Activated T-helper 17 cell treated with anti-CD3 and anti-CD28 coated beads, Interleukin-2, amount 50 U/mL, for 72 hours (primary cell): ENCODE results near the gene NME7. TPM values are rescaled to one million over a fixed set of nuclear protein-coding genes. Genes with fewer than 3 reads are reported as not detected.
"Not testable (repeated sequence)": the region's sequence is repeated elsewhere in the genome, so short reads cannot be mapped to it uniquely, and the experiment has no call there.

Source experiments
- ATAC-seq: fragments of 150-1000 bp; cut with Tn5 transposase; replicated peaks from 2 replicates; pipeline ENCODE4 v1.10.0; 2021; ENCODE audit warnings: mild to moderate bottlenecking, moderate library complexity
- H3K27ac Mint-ChIP-seq: one replicate; pipeline ENCODE4 v1.8.0; 2022; ENCODE audit warnings: mixed read lengths
- H3K27me3 Mint-ChIP-seq: one replicate; pipeline ENCODE4 v1.8.0; 2022; ENCODE audit warnings: mixed read lengths
- H3K36me3 Mint-ChIP-seq: one replicate; pipeline ENCODE4 v1.8.0; 2022; ENCODE audit warnings: low read depth, mild to moderate bottlenecking, mixed read lengths
- H3K4me1 Mint-ChIP-seq: one replicate; pipeline ENCODE4 v1.8.0; 2022; ENCODE audit warnings: mixed read lengths
- H3K4me3 Mint-ChIP-seq: one replicate; pipeline ENCODE4 v1.8.0; 2022; ENCODE audit warnings: mild to moderate bottlenecking, mixed read lengths
- H3K9me3 Mint-ChIP-seq: one replicate; pipeline ENCODE4 v1.8.0; 2022; ENCODE audit warnings: mixed read lengths
- total RNA-seq, 2 donors: library from RNA; stranded (reverse); gene quantifications; one replicate each; pipeline ENCODE4 v1.2.3, GENCODE V29; 2022

NME7 gene
- total RNA-seq, 2 donors from 2014 or later: 20.3 to 20.6 TPM

GRCh38 chr1:169305948-169306347 lies 61.6 kb downstream of the NME7 start:
- Mint-ChIP-seq H3K27me3 (no peaks in the 10 kb centered on the region), H3K36me3 (peaks cover 40% of the 10 kb centered on the region), H3K4me3 (no peak overlapping the region), H3K27ac (no peak overlapping the region), H3K9me3 (no peaks in the 10 kb centered on the region), H3K4me1 (peaks cover 5% of the 10 kb centered on the region)
- ATAC-seq: no peak

GRCh38 chr1:169305356-169305755 lies 62.2 kb downstream of the NME7 start:
- H3K9me3 Mint-ChIP-seq: no peaks in the 10 kb centered on the region
- peaks cover 5% of the 10 kb centered on the region for H3K4me1 Mint-ChIP-seq
- H3K4me3 Mint-ChIP-seq: no peak overlapping the region
- no peaks in the 10 kb centered on the region for H3K27me3 Mint-ChIP-seq
- no peak overlapping the region for H3K27ac Mint-ChIP-seq
- ATAC-seq: no peak
- H3K36me3 Mint-ChIP-seq: peaks cover 40% of the 10 kb centered on the region

- Mint-ChIP-seq H3K27me3 (no peaks in the 10 kb centered on the region), H3K9me3 (no peaks in the 10 kb centered on the region), H3K36me3 (peaks cover 36% of the 10 kb centered on the region), H3K4me1 (peaks cover 5% of the 10 kb centered on the region), H3K4me3 (no peak overlapping the region), H3K27ac (no peak overlapping the region)
- ATAC-seq: no peak
Observed at GRCh38 chr1:169300854-169301253, 66.7 kb downstream of the NME7 start.

- no peak for ATAC-seq
- H3K4me3 Mint-ChIP-seq: no peak overlapping the region
- H3K36me3 Mint-ChIP-seq: peaks cover 36% of the 10 kb centered on the region
- H3K4me1 Mint-ChIP-seq: peaks cover 5% of the 10 kb centered on the region
- no peak overlapping the region for H3K27ac Mint-ChIP-seq
- no peaks in the 10 kb centered on the region for H3K27me3 Mint-ChIP-seq
- no peaks in the 10 kb centered on the region for H3K9me3 Mint-ChIP-seq
Observed at GRCh38 chr1:169298441-169298840, 69.2 kb downstream of the NME7 start.

GRCh38 chr1:169295846-169296245 lies 71.8 kb downstream of the NME7 start:
- Mint-ChIP-seq H3K4me1 (peaks cover 5% of the 10 kb centered on the region), H3K9me3 (no peaks in the 10 kb centered on the region), H3K27ac (no peak overlapping the region), H3K36me3 (peaks cover 28% of the 10 kb centered on the region), H3K4me3 (no peak overlapping the region), H3K27me3 (no peaks in the 10 kb centered on the region)
- no peak for ATAC-seq

GRCh38 chr1:169295425-169295824 lies 72.2 kb downstream of the NME7 start:
- Mint-ChIP-seq H3K4me3 (no peak overlapping the region), H3K27me3 (no peaks in the 10 kb centered on the region), H3K36me3 (peaks cover 28% of the 10 kb centered on the region), H3K4me1 (peaks cover 5% of the 10 kb centered on the region), H3K9me3 (no peaks in the 10 kb centered on the region), H3K27ac (no peak overlapping the region)
- ATAC-seq: no peak

- Mint-ChIP-seq H3K9me3 (peaks cover 3% of the 10 kb centered on the region), H3K4me3 (no peak overlapping the region), H3K27ac (no peak overlapping the region), H3K27me3 (no peaks in the 10 kb centered on the region), H3K36me3 (peaks cover 29% of the 10 kb centered on the region), H3K4me1 (no peaks in the 10 kb centered on the region)
- ATAC-seq: no peak
Observed at GRCh38 chr1:169289016-169289415, 78.6 kb downstream of the NME7 start.

GRCh38 chr1:169288011-169288414 lies 79.6 kb downstream of the NME7 start:
- ATAC-seq: no peak
- no peak overlapping the region for H3K4me3 Mint-ChIP-seq
- H3K27ac Mint-ChIP-seq: no peak overlapping the region
- no peaks in the 10 kb centered on the region for H3K27me3 Mint-ChIP-seq
- peaks cover 5% of the 10 kb centered on the region for H3K9me3 Mint-ChIP-seq
- peaks cover 29% of the 10 kb centered on the region for H3K36me3 Mint-ChIP-seq
- H3K4me1 Mint-ChIP-seq: no peaks in the 10 kb centered on the region

GRCh38 chr1:169287280-169287679 lies 80.3 kb downstream of the NME7 start:
- H3K27ac Mint-ChIP-seq: no peak overlapping the region
- H3K27me3 Mint-ChIP-seq: no peaks in the 10 kb centered on the region
- H3K4me3 Mint-ChIP-seq: no peak overlapping the region
- H3K4me1 Mint-ChIP-seq: no peaks in the 10 kb centered on the region
- H3K36me3 Mint-ChIP-seq: peaks cover 25% of the 10 kb centered on the region
- ATAC-seq: no peak
- H3K9me3 Mint-ChIP-seq: peaks cover 10% of the 10 kb centered on the region

- H3K27me3 Mint-ChIP-seq, ATAC-seq, H3K27ac Mint-ChIP-seq, H3K4me3 Mint-ChIP-seq, H3K4me1 Mint-ChIP-seq: not testable (repeated sequence)
- Mint-ChIP-seq H3K9me3 (peaks cover 32% of the 10 kb centered on the region), H3K36me3 (peaks cover 12% of the 10 kb centered on the region)
Observed at GRCh38 chr1:169281562-169281961, 86.0 kb downstream of the NME7 start.

- no peaks in the 10 kb centered on the region for H3K4me1 Mint-ChIP-seq
- H3K27me3 Mint-ChIP-seq: no peaks in the 10 kb centered on the region
- no peak for ATAC-seq
- H3K27ac Mint-ChIP-seq: no peak overlapping the region
- no peak overlapping the region for H3K4me3 Mint-ChIP-seq
- H3K36me3 Mint-ChIP-seq: no peaks in the 10 kb centered on the region
- no peaks in the 10 kb centered on the region for H3K9me3 Mint-ChIP-seq
Observed at GRCh38 chr1:169271098-169271497, 96.5 kb downstream of the NME7 start.

- H3K27me3 Mint-ChIP-seq: no peaks in the 10 kb centered on the region
- no peaks in the 10 kb centered on the region for H3K4me1 Mint-ChIP-seq
- peaks cover 14% of the 10 kb centered on the region for H3K9me3 Mint-ChIP-seq
- no peak for ATAC-seq
- no peak overlapping the region for H3K4me3 Mint-ChIP-seq
- no peak overlapping the region for H3K27ac Mint-ChIP-seq
- peaks cover 16% of the 10 kb centered on the region for H3K36me3 Mint-ChIP-seq
Observed at GRCh38 chr1:169266133-169266532, 101.5 kb downstream of the NME7 start.

- peaks cover 16% of the 10 kb centered on the region for H3K36me3 Mint-ChIP-seq
- H3K9me3 Mint-ChIP-seq: peaks cover 14% of the 10 kb centered on the region
- H3K4me1 Mint-ChIP-seq: no peaks in the 10 kb centered on the region
- H3K4me3 Mint-ChIP-seq: no peak overlapping the region
- no peak for ATAC-seq
- H3K27me3 Mint-ChIP-seq: no peaks in the 10 kb centered on the region
- no peak overlapping the region for H3K27ac Mint-ChIP-seq
Observed at GRCh38 chr1:169263059-169263458, 104.5 kb downstream of the NME7 start.

GRCh38 chr1:169261884-169262283 lies 105.7 kb downstream of the NME7 start:
- H3K27me3 Mint-ChIP-seq: no peaks in the 10 kb centered on the region
- peaks cover 16% of the 10 kb centered on the region for H3K36me3 Mint-ChIP-seq
- no peak overlapping the region for H3K4me3 Mint-ChIP-seq

GRCh38 chr1:169260478-169261151 lies 107.0 kb downstream of the NME7 start:
- H3K27ac Mint-ChIP-seq: no peak overlapping the region
- peaks cover 14% of the 10 kb centered on the region for H3K9me3 Mint-ChIP-seq
- H3K4me1 Mint-ChIP-seq: no peaks in the 10 kb centered on the region
- H3K27me3 Mint-ChIP-seq: no peaks in the 10 kb centered on the region
- peaks cover 16% of the 10 kb centered on the region for H3K36me3 Mint-ChIP-seq
- H3K4me3 Mint-ChIP-seq: no peak overlapping the region
- no peak for ATAC-seq

More at GRCh38 chr1:169261884-169262283, 105.7 kb downstream of the NME7 start:
- ATAC-seq: no peak
- peaks cover 14% of the 10 kb centered on the region for H3K9me3 Mint-ChIP-seq
- no peak overlapping the region for H3K27ac Mint-ChIP-seq
- no peaks in the 10 kb centered on the region for H3K4me1 Mint-ChIP-seq

GRCh38 chr1:169259816-169260215 lies 107.8 kb downstream of the NME7 start:
- H3K9me3 Mint-ChIP-seq: peaks cover 10% of the 10 kb centered on the region

More at GRCh38 chr1:169259816-169260215, 107.8 kb downstream of the NME7 start:
- Mint-ChIP-seq H3K36me3 (peaks cover 12% of the 10 kb centered on the region), H3K4me3 (no peak overlapping the region), H3K27me3 (no peaks in the 10 kb centered on the region), H3K4me1 (no peaks in the 10 kb centered on the region), H3K27ac (no peak overlapping the region)
- ATAC-seq: no peak
